Cardiac muscle cell (in vitro differentiated cells and primary cell): Measurements from ENCODE around the gene IAH1. TPM values are rescaled to one million over a fixed set of nuclear protein-coding genes. Genes with fewer than 3 reads are reported as not detected.

Source experiments
- DNase-seq, 2 donors: peaks; one replicate each; pipeline versions ENCODE4 v3.0.0 to v3.0.0-alpha.2; 2010 to 2017; ENCODE audit warnings: low read depth in 1 of 2, low spot score in 1 of 2
- H3K27ac ChIP-seq: fragments of 200-600 bp; sonication (generic); 2 replicates; pipeline ENCODE4 v1.5.1; 2016
- H3K27me3 ChIP-seq: fragments of 200-600 bp; sonication (generic); 2 replicates; pipeline ENCODE4 v1.6.0; 2016; ENCODE audit warnings: control low read depth
- H3K36me3 ChIP-seq: fragments of 200-600 bp; sonication (generic); 2 replicates; pipeline ENCODE4 v1.5.1; 2016; ENCODE audit warnings: control low read depth
- H3K4me1 ChIP-seq: fragments of 200-600 bp; sonication (generic); 2 replicates; pipeline ENCODE4 v1.8.1; 2017; ENCODE audit warnings: low read depth, mild to moderate bottlenecking, mixed run types
- H3K4me3 ChIP-seq: fragments of 200-600 bp; sonication (generic); 2 replicates; pipeline ENCODE4 v1.5.1; 2016; ENCODE audit warnings: mild to moderate bottlenecking
- H3K9me3 ChIP-seq: fragments of 200-600 bp; sonication (generic); 2 replicates; pipeline ENCODE4 v1.5.1; 2017; ENCODE audit warnings: low read depth, mild to moderate bottlenecking, control low read depth
- polyA plus RNA-seq: library from polyadenylated mRNA; unstranded; fragments of >200 nt; fragmentation: Nextera tagmentation; extraction: Ambion mirVana; gene quantifications from 2 replicates; pipeline ENCODE4 v1.2.1, GENCODE V29; 2016
- total RNA-seq: library from RNA; depleted of rRNA; stranded (reverse); fragments of >200 nt; gene quantifications from 2 replicates; pipeline ENCODE4 v1.2.3, GENCODE V29; 2016
- TF ChIP-seq, protein P1 (sequence below): IDR thresholded peaks from 2 replicates; pipeline ENCODE4 v1.5.1; 2012; ENCODE audit warnings: low read depth, mild to moderate bottlenecking, low read length

The IAH1 gene
- total and polyA plus RNA-seq, 2 experiments from 2014 or later: 45.4 to 56.6 TPM

DNA sequence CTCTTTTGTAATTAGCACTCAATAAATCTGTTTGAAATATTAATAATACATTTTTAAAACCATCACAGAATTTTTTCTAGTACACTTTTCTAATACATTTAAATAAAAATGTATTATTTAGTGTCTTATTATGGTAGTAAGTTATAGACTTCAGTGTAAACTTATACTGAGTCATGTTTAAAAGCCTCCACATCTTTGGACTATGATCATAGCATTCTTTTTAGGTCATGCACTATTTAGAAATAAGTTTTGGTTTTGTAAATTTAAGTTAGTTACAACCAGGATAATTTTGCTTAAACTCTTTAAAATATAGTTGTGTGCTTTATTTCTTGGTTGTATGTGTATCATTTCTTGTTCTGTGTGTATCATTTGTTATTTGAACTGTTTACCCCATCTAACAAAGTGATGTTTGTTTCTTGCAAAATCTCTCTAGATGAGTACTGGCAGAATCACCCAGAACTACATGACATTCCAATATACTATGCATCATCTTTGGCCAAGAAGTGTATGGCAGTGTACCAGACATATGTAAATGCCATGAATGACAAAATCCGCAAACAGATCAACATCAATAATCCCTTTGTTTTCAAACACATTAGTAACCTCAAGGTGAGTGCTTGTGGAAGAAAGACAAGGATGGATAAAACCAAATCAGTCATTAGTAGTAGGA lies 34.2 kb upstream of the IAH1 start:
- TF ChIP-seq, protein P1, sequence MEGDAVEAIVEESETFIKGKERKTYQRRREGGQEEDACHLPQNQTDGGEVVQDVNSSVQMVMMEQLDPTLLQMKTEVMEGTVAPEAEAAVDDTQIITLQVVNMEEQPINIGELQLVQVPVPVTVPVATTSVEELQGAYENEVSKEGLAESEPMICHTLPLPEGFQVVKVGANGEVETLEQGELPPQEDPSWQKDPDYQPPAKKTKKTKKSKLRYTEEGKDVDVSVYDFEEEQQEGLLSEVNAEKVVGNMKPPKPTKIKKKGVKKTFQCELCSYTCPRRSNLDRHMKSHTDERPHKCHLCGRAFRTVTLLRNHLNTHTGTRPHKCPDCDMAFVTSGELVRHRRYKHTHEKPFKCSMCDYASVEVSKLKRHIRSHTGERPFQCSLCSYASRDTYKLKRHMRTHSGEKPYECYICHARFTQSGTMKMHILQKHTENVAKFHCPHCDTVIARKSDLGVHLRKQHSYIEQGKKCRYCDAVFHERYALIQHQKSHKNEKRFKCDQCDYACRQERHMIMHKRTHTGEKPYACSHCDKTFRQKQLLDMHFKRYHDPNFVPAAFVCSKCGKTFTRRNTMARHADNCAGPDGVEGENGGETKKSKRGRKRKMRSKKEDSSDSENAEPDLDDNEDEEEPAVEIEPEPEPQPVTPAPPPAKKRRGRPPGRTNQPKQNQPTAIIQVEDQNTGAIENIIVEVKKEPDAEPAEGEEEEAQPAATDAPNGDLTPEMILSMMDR: no peak
- DNase-seq: peak in 1 of 2 donors; percentile 33
- Histone ChIP-seq H3K36me3 (peaks cover 64% of the 10 kb centered on the region), H3K27me3 (no peaks in the 10 kb centered on the region), H3K9me3 (no peaks in the 10 kb centered on the region), H3K27ac (no peak overlapping the region), H3K4me1 (no peaks in the 10 kb centered on the region), H3K4me3 (no peak overlapping the region)

DNA sequence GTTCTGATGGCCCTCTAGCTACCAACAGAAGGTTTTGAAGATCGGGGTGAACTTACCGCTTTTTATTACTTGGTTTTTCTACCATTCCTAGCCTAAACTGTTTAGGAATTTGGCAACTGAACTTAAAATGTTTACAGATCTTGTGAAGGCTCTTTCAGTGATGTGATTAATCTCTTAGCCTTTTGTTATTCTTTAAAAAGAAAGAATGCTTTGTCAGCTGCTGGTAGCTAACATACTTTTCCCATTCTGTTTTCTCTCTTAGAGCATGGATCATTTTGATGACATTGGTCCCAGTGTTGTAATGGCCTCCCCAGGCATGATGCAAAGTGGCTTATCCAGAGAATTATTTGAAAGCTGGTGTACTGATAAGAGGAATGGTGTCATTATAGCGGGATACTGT lies 32.8 kb upstream of the IAH1 start:
- no peaks in the 10 kb centered on the region for H3K27me3 ChIP-seq
- TF ChIP-seq, protein P1: no peak
- DNase-seq: no peak
- H3K27ac ChIP-seq: no peak overlapping the region
- H3K36me3 ChIP-seq: peaks cover 63% of the 10 kb centered on the region
- no peaks in the 10 kb centered on the region for H3K4me1 ChIP-seq
- H3K9me3 ChIP-seq: no peaks in the 10 kb centered on the region
- H3K4me3 ChIP-seq: no peak overlapping the region

DNA sequence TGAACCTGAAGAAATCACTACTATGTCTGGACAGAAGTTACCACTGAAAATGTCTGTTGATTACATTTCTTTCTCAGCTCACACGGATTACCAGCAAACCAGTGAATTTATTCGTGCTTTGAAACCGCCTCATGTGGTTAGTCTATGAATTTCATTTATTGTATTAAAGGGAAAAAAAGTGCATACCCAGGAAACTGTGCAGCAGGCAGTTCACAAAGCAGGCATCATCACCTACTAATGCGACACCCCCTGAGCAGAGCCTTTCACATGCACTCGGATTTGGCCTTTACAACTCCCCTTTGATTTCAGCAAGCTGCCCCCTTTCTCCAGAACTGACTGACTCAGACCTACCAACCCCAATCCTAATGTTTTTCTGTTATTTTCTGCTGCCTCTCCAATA lies 30.8 kb upstream of the IAH1 start:
- no peak for DNase-seq
- no peaks in the 10 kb centered on the region for H3K9me3 ChIP-seq
- H3K27me3 ChIP-seq: no peaks in the 10 kb centered on the region
- H3K4me3 ChIP-seq: no peak overlapping the region
- H3K4me1 ChIP-seq: no peaks in the 10 kb centered on the region
- peaks cover 55% of the 10 kb centered on the region for H3K36me3 ChIP-seq
- TF ChIP-seq, protein P1: no peak
- no peak overlapping the region for H3K27ac ChIP-seq

DNA sequence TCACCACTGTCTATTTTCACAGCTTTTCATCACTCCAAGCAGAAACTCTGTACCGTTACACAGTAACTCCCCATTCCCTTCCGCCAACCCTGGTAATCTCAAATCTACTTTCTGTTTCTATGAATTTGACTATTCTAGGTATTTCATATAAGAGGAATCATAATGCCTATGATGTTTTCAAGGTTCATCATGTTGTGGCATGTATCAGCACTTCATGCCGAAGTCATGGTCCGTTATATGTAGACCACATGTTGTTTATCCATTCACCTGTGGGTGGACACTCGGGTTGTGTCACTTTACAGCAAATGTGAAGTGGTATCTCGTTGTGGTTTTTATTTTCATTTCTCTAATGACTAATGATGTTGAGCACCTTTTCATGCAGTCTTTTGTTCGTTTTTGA lies 29.3 kb upstream of the IAH1 start:
- H3K27ac ChIP-seq: no peak overlapping the region
- no peaks in the 10 kb centered on the region for H3K9me3 ChIP-seq
- H3K4me1 ChIP-seq: no peaks in the 10 kb centered on the region
- no peak for DNase-seq
- H3K27me3 ChIP-seq: no peaks in the 10 kb centered on the region
- TF ChIP-seq, protein P1: no peak
- H3K36me3 ChIP-seq: peaks cover 58% of the 10 kb centered on the region
- H3K4me3 ChIP-seq: no peak overlapping the region

DNA sequence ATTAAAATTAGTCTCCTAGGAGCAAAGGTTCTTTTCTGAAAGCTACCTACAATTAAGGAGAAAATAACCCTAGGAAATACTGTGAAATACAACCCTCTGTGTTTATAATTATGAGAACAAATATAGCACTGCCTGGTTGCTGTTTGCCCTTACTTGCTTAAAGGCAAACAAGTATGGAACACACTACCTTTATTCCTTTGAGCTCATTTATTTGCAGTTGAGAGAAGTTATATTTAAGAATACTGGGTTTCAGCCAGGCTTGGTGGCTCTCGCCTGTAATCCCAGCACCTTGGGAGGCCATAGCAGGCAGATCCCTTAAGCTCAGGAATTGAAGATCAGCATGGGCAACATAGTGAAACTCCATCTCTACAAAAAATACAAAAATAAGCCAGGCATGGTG lies 23.1 kb upstream of the IAH1 start:
- H3K36me3 ChIP-seq: peaks cover 45% of the 10 kb centered on the region

More for the DNA sequence above, 23.1 kb upstream of the IAH1 start:
- no peaks in the 10 kb centered on the region for H3K4me1 ChIP-seq
- H3K27ac ChIP-seq: no peak overlapping the region
- no peak for DNase-seq
- TF ChIP-seq, protein P1: no peak
- H3K9me3 ChIP-seq: no peaks in the 10 kb centered on the region
- H3K27me3 ChIP-seq: no peaks in the 10 kb centered on the region
- H3K4me3 ChIP-seq: no peak overlapping the region
